ENCODE measurements around the gene FABP1.

FABP1 gene

GRCh38 chr2:88078643-88079172, 49.2 kb downstream of the FABP1 start:
- no peak for DNase-seq (ENCODE audit: low spot score)

GRCh38 chr2:88077080-88077479, 50.8 kb downstream of the FABP1 start:
- no peak for DNase-seq (ENCODE audit: low spot score)

- peak; percentile 31 for DNase-seq (ENCODE audit: low spot score)
These were observed 53.0 kb downstream of the FABP1 start for GRCh38 chr2:88074854-88075292.

GRCh38 chr2:88074150-88074549, 53.7 kb downstream of the FABP1 start:
- no peak for DNase-seq (ENCODE audit: low spot score)

Measured in AG08396 (cell line).